GM12801 (cell line): ENCODE measurements around the gene KCNQ4.

Experiments used
- TF ChIP-seq, protein P1 (sequence below): IDR thresholded peaks from one replicate; pipeline ENCODE4 v1.5.1; 2011; ENCODE audit warnings: control low read depth; ENCODE audit not compliant: insufficient read length; ENCODE audit errors: extremely low read depth

The KCNQ4 gene

DNA sequence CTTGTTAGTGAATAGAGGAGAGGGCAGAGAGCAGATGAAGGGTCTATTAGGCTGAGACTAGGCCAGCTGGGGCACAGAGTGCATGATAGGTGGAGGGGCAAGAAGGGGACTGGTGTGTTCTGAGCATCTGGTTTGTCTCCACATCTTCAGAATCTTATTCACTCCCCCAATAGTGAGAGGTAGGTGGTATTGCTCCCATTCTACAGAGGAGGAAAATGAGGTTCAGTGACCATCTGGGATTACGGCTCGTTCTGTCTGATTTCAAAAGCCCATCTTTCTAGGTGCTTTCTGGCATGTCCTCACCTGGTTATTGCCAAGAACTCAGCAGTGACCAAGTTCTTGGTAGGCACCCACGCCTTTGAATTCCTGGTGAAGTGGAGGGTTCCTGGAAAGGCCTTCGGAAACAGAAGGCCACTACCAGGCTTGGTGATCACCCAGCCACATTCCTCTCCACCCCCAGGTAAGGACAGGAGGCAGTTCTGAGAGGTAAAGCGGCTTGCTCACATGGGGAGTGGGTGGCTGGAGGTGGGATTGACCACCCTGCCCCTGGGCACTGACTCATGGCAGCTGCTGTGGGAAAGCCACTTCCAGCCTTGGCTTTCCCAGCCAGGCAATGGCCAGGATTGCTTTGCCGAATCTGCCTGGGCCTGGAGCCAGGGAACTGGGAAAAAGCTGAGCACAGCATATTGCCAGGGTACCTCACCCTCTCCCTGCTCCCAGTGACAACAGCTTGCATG, 97.4 kb downstream of the KCNQ4 start:
- TF ChIP-seq, protein P1, sequence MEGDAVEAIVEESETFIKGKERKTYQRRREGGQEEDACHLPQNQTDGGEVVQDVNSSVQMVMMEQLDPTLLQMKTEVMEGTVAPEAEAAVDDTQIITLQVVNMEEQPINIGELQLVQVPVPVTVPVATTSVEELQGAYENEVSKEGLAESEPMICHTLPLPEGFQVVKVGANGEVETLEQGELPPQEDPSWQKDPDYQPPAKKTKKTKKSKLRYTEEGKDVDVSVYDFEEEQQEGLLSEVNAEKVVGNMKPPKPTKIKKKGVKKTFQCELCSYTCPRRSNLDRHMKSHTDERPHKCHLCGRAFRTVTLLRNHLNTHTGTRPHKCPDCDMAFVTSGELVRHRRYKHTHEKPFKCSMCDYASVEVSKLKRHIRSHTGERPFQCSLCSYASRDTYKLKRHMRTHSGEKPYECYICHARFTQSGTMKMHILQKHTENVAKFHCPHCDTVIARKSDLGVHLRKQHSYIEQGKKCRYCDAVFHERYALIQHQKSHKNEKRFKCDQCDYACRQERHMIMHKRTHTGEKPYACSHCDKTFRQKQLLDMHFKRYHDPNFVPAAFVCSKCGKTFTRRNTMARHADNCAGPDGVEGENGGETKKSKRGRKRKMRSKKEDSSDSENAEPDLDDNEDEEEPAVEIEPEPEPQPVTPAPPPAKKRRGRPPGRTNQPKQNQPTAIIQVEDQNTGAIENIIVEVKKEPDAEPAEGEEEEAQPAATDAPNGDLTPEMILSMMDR, result no peak

DNA sequence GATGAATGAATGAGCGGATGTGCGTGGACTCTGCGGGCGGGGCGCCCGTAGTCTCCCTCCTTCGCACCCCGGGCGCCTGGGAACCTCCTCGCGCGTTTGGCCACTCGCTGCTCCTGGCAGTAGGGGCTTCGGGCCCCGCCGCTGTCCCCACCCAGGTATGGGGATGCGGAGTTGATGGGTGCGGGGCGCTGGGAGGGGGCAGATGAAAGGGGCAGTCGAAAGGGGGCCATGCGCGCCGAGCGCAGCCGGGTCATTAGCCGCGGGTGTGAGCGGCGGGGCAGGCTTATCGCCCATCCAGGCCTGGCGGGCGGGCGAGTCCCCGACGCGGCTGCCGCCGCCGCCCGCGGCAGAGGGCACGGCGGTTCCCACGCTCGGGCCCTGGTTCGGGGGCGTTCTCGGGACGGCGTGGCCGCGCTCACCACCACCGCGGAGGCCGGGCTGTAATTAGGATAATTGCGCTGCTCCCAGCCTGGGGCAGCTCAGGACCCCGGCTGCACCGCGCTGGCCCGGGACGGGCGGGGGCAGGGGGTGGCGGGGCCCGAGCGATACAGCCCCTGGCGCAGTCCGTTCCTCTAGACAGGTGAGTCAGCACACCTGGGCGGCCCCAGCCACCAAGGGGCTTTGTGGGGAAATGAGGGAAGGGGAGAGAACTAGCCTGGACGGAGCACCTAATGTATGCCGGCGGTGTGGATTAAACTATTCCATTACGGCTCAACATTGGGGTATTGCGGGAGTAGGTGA, 100.6 kb downstream of the KCNQ4 start:
- TF ChIP-seq, protein P1, result no peak

DNA sequence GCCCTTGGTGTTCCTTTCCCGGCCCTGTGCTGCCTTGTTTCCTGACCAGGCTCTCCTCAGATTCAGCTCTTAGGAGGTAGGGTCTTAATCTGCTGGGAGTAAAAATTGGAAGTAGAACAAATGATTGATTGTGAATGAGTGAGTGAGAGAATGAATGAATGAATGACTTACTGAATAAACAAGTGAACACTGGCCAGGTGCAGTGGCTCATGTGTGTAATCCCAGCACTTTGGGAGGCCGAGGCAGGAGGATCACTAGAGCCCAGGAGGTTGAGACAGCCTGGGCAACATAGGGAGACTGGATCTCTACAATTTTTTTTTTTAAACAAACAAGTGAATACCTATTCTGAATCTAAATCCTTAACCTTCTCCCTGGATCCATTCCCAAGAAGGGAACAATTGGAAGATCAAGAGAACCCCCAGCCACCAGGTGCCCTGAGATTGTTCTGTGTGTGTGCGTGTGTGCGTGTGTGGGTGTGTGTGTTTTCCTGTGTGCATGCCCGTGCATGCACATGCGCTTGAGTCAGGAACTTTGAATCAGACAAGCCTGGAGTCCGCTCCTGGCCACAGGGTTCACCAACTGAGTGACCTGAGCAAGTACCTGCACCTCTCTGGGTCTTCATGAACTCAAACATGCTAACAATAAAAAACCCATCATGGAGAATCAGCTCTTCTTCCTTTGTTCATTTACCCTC, 102.9 kb downstream of the KCNQ4 start:
- TF ChIP-seq, protein P1, result no peak

DNA sequence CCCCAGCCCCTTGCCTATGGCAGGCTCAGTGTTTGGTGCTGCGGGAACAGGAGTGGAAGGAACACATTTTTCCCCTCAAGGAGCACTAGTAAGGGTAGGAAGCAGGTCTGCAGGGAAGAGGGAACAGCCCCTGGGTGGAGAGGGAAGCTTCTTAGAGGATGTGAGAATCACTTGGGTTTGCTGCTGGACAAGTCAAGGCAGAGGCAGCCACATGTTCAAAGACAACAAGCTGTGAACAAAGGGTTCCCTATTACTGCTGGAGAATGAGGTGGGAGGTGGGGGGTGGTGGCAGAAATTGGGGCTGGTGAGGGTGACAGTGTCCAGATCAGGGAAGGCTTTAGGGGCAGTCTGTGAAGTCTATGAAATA, 103.4 kb downstream of the KCNQ4 start:
- TF ChIP-seq, protein P1, result no peak

DNA sequence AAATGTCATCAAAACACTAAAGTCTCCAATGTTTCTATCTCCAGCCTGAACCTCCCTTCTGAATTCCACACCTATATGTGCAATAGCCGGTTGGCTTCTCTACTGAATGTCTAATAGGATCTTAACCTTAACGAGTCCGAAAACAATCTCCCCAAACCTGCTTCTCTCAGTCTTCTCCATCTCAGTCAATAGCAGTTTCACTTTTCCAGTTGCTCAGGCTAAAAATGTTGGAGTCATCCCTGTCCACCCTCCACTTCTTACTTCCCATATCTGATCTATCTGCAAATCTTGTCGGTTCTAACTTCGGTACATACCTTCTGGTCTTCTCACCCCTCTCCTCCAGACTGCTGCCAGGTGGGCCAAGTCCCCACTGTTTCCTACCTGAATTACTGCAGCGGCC, 104.1 kb downstream of the KCNQ4 start:
- TF ChIP-seq, protein P1, result no peak
